GM18526 (cell line): Measurements from ENCODE around the gene SPRYD7.

Experiments used
- POLR2A ChIP-seq: IDR thresholded peaks from 3 replicates; pipeline ENCODE4 v1.6.1; 2011; ENCODE audit not compliant: insufficient read length; ENCODE audit errors: extremely low read depth

SPRYD7 gene

GRCh38 chr13:49938921-49939320 is 2.8 kb upstream of the SPRYD7 start:
- no peak for TF ChIP-seq POLR2A

GRCh38 chr13:49938314-49938713 is 2.2 kb upstream of the SPRYD7 start:
- TF ChIP-seq POLR2A = no peak

- TF ChIP-seq POLR2A = no peak
Observed at GRCh38 chr13:49936968-49937273, 781 bp upstream of the SPRYD7 start.

DNA sequence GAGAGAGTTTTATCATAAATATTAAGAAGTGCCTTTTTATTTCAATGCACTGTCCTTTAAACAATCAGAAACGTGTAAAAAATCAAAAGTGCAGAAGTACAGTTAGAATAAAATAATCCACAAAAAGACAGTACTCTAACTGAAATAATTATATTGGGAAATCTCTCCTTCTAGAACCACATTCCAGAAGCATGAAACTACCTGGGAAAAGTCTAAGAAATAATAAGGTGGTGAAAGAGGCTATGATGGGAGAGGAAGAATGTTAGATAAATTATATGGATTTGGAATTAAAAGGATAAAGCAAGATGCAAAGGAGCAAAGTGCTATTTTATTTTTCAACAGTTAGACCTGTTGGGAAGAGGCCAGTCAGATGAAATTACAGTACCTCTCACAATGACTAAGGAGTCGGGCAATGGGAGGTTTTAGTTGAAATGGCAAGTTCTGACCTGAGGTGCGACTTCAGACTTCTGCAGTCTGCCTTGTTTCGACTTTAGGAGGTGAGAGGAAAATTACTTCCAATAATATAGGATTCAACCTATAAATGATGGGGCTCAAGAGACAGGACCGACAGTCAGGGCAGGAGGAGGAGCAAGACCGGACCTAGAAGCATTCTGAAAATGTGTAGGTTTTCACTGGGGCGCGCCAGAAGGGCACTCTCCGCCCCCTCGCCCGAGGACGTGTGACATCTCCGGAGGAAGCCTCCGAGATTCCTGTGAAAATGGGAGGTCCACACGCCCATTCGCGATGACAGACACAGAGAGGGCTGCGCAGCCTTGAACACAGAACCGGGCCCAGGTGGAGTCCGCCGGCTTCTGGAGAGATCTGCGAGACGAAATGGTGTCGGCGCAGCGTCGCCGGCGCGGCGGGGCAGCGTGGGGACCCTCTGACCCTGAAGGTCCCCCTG is 717 bp downstream of the SPRYD7 start:
- TF ChIP-seq POLR2A = no peak

GRCh38 chr13:49933511-49933910 is 2.6 kb downstream of the SPRYD7 start:
- no peak for TF ChIP-seq POLR2A

- TF ChIP-seq POLR2A = no peak
Observed at GRCh38 chr13:49932868-49933267, 3.3 kb downstream of the SPRYD7 start.

DNA sequence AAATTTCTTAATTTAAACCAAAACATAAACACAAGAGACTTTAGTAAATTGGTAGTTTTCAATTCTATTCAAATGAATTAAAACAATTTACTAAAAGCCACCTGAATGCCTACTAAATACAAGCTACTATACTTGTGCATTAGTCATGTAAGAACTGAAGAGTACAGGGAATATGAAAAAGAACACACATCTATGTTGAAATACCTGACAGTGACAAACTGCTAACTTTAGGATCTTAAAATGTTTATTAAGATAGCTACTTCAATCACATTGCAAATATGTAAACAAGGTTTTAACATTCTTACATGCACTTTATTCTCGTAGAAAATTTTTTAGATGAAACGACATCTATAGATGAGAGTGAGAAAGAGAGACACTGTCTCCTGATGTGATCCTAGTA is 4.1 kb downstream of the SPRYD7 start:
- TF ChIP-seq POLR2A = no peak

DNA sequence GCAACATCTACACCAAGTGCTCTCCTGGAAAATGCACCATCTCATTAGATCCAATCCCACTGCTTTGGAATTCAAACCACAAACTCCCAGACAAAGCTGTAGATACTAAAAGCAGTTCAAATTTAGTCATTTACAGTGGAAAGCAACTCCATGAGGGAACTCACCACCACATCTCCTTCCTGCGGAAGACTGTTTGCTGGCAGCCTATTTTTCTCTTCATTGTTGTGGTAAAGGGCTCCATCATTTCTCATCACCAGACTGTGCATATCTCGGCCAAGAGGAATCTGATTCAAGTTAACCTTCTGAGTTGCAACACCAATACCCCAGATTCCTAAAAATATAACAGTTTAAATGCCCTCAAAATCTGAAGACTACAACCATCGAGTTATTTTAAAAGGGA is 8.4 kb downstream of the SPRYD7 start:
- no peak for TF ChIP-seq POLR2A

GRCh38 chr13:49925881-49926418 is 10.2 kb downstream of the SPRYD7 start:
- no peak for TF ChIP-seq POLR2A

DNA sequence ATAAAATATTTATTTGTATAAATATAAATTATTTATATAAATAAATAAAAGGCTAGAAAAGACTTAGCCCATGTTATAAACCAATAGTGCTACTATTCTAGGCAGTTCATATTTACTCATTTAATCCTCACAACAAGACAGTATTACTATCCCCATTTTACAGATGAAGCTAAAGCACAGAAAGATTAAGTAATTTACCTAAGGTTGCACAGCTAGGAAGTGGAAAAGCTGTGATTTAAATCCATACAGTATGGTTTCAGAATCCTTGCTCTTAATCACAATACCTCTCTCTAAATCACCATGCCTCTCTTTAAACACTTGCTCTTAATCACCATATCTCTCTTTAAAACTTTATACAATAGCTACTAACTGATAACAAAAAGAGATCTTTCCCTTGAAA is 13.8 kb downstream of the SPRYD7 start:
- no peak for TF ChIP-seq POLR2A

GRCh38 chr13:49914947-49915346 is 21.2 kb downstream of the SPRYD7 start:
- TF ChIP-seq POLR2A = no peak

DNA sequence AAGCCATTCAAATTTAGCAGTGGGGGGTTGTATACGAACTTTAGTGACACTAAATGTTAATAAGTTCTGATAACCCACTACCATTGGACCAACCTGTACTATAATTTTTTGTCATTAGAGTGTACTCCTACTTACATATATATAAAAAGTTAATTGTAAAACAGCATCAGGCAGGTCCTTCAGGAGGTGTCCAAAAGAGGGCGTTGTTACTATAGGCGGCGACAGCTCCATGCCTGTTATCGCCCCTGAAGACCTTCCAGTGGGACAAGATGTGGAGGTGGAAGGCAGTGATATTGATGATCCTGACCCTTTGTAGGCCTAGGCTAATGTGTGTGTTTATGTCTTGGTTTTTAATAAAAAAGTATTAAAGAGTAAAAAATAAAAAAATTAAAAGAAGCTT is 27.5 kb downstream of the SPRYD7 start:
- no peak for TF ChIP-seq POLR2A

DNA sequence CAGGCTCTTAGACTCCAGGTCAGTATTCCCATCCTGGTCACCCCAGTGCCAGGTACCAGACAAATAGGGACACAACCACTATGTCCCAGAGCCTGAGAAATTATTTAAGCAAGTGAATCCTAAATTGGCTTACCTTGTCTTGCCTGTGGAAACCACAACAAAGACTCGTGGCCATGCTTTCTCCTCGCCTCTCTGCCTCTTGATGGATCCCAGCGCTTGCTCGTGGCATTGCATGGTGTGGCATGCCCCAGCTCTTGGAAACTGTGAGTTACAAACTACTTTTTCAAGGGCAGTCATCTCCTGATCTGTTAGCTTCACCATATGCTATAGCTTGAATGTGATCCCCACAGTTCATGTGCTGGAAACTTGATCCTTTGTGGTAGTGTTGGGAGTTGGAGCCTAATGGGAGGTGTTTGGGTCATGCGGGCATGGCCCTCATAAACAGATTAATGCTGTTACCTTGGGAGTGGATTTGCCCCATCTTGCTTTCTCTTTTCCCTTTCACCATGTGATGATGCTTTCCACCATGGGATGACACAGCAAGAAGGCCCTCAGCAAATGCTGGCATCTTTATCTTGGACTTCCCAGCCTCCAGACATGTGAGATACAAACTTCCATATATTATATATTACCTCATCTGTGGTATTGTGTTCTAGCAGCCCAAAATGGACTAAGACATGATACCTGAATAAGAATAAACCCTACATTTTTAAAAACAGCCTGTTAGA is 31.2 kb downstream of the SPRYD7 start:
- no peak for TF ChIP-seq POLR2A

DNA sequence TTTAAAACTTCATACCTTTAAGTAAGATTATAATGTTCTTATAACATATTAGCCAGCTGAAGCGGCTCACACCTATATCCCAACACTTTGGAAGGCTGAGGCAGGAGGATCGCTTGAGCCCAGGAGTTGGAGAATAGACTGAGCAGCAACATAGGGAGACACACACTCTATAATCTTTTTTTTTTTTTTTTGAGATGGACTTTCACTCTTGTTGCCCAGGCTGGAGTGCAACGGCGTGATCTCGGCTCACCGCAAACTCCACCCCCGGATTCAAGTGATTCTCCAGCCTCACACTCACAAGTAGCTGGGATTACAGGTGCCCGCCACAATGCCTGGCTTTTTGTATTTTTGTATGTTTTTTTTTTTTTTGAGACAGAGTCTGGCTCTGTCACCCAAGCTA is 37.3 kb downstream of the SPRYD7 start:
- TF ChIP-seq POLR2A = no peak

DNA sequence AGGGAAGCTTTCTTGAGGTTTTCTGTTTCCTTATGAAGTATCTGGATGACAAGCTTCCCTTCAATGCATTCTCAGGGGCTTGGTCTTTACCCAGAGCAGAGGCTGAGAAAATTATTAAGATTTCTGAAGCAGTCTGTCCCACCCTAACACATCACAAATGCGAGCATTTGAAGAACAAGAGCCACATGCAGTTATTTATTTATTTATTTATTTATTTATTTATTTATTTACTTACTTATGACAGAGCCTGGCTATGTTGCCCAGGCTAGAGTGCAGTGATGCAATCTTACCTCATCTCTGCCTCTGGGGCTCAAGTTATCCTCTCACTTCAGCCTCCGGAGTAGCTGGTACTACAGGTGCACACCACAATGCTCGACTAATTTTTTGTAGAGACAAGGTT is 38.4 kb downstream of the SPRYD7 start:
- TF ChIP-seq POLR2A = no peak

GRCh38 chr13:49895826-49896225 is 40.3 kb downstream of the SPRYD7 start:
- no peak for TF ChIP-seq POLR2A
